H1 (cell line): ENCODE data around the gene HIPK2. TPM values are rescaled to one million over a fixed set of nuclear protein-coding genes. Genes with fewer than 3 reads are reported as not detected.

ENCODE experiments used
- CTCF ChIA-PET: fragments of 300-600 bp; sonication (Branson Sonifier 250); formaldehyde crosslinking; loops from one replicate; lab custom pipeline; 2021; ENCODE audit not compliant: partially characterized antibody; lab: Charles Lee
- POLR2A ChIA-PET: fragments of 300-600 bp; sonication (Branson Sonifier 250); formaldehyde crosslinking; loops from one replicate; lab custom pipeline; 2021; ENCODE audit warnings: inconsistent platforms; ENCODE audit not compliant: partially characterized antibody; lab: Charles Lee
- DNase-seq, 2 experiments: peaks; one replicate each; pipeline versions ENCODE4 v3.0.0 to v3.0.0-alpha.2; 2010 to 2022; ENCODE audit warnings: low spot score in 2 of 2, low read depth in 1 of 2, mixed read lengths in 1 of 2
- FAIRE-seq: peaks from 2 replicates; lab custom pipeline; 2011; peaks lifted over from hg19 to GRCh38; lab: Jason Lieb, UNC
- H2AFZ ChIP-seq: 2 replicates; pipeline ENCODE4 v1.8.1; 2012; ENCODE audit warnings: low read length, inconsistent platforms
- H2AK5ac ChIP-seq: 2 replicates; pipeline ENCODE4 v1.6.1; 2013; ENCODE audit warnings: low read depth, low read length
- H2BK120ac ChIP-seq: replicated peaks from 2 replicates; pipeline ENCODE3; 2013; ENCODE audit warnings: low read depth, low read length, inconsistent platforms
- H2BK12ac ChIP-seq: 2 replicates; pipeline ENCODE4 v1.6.1; 2013; ENCODE audit warnings: low read depth, low read length
- H2BK15ac ChIP-seq: 2 replicates; pipeline ENCODE4 v1.6.1; 2013; ENCODE audit warnings: low read length
- H2BK20ac ChIP-seq: 2 replicates; pipeline ENCODE4 v1.6.1; 2013; ENCODE audit warnings: low read length
- H2BK5ac ChIP-seq: 2 replicates; pipeline ENCODE4 v1.6.1; 2013; ENCODE audit warnings: low read depth, low read length
- H3K14ac ChIP-seq: 2 replicates; pipeline ENCODE4 v1.6.1; 2013; ENCODE audit warnings: inconsistent platforms; ENCODE audit not compliant: insufficient read length
- H3K18ac ChIP-seq: 2 replicates; pipeline ENCODE4 v1.6.1; 2013; ENCODE audit warnings: low read length; ENCODE audit errors: extremely low read depth
- H3K23ac ChIP-seq: 2 replicates; pipeline ENCODE4 v1.6.1; 2013; ENCODE audit warnings: inconsistent platforms; ENCODE audit not compliant: insufficient read length
- H3K23me2 ChIP-seq: 2 replicates; pipeline ENCODE4 v1.6.1; 2013; ENCODE audit warnings: low read depth, low read length
- H3K27ac ChIP-seq: 2 replicates; pipeline ENCODE4 v1.6.1; 2011; ENCODE audit warnings: low read depth, low read length, inconsistent platforms
- H3K27me3 ChIP-seq, 4 experiments: replicated peaks in 1 of 4; 1 replicate in 1 of 4; 2 replicates in 3 of 4; pipeline versions ENCODE4 v1.6.1 to v1.8.1; 2011 to 2013; ENCODE audit warnings: low read length in 3 of 4, mild to moderate bottlenecking in 3 of 4, inconsistent platforms in 2 of 4, mixed read lengths in 2 of 4, moderate library complexity in 1 of 4; ENCODE audit not compliant: control insufficient read depth in 3 of 4, insufficient read depth in 3 of 4; ENCODE audit errors: extremely low read depth in 1 of 4
- H3K36me3 ChIP-seq, 4 experiments: 2 replicates each; pipeline versions ENCODE4 v1.6.1 to v1.8.1; 2011 to 2013; ENCODE audit warnings: mild to moderate bottlenecking in 4 of 4, low read length in 3 of 4, moderate library complexity in 2 of 4, control low read depth in 1 of 4, inconsistent platforms in 1 of 4; ENCODE audit not compliant: insufficient read depth in 4 of 4, control insufficient read depth in 2 of 4
- H3K4ac ChIP-seq: replicated peaks from 2 replicates; pipeline ENCODE3; 2013; ENCODE audit warnings: low read length, low read depth, mixed read lengths, inconsistent platforms; ENCODE audit not compliant: insufficient read length
- H3K4me1 ChIP-seq, 4 experiments: replicated peaks in 1 of 4; 1 replicate in 1 of 4; 2 replicates in 3 of 4; pipeline versions ENCODE4 v1.6.1 to v1.8.1; 2011 to 2013; ENCODE audit warnings: low read length in 3 of 4, inconsistent platforms in 2 of 4, mixed read lengths in 1 of 4; ENCODE audit not compliant: insufficient read depth in 4 of 4, control insufficient read depth in 3 of 4
- H3K4me2 ChIP-seq, 2 experiments: 2 replicates each; pipeline versions ENCODE4 v1.6.1 to v1.8.1; 2011 to 2013; ENCODE audit warnings: low read depth in 2 of 2, low read length in 2 of 2, control low read depth in 1 of 2, inconsistent platforms in 1 of 2, mild to moderate bottlenecking in 1 of 2; ENCODE audit not compliant: insufficient read depth in 1 of 2
- H3K4me3 ChIP-seq, 4 experiments: fragments of 200-600, 300-600 bp in 1 of 4; sonication (generic), shearing (Covaris generic), sonication (Bioruptor Twin) in 1 of 4; 2 replicates each; pipeline versions ENCODE4 v1.5.1 to v1.8.1; 2011 to 2016; ENCODE audit warnings: low read length in 4 of 4, low read depth in 3 of 4, control low read depth in 2 of 4, inconsistent platforms in 2 of 4, mild to moderate bottlenecking in 2 of 4, mixed read lengths in 1 of 4, moderate library complexity in 1 of 4; ENCODE audit not compliant: insufficient read depth in 2 of 4; ENCODE audit errors: extremely low read depth in 1 of 4
- H3K56ac ChIP-seq: replicated peaks from 2 replicates; pipeline ENCODE3; 2013; ENCODE audit warnings: low read depth, mild to moderate bottlenecking, mixed read lengths, low read length, inconsistent platforms; ENCODE audit not compliant: insufficient read length
- H3K79me1 ChIP-seq: 2 replicates; pipeline ENCODE4 v1.6.1; 2013; ENCODE audit warnings: low read depth, low read length, control low read depth
- H3K79me2 ChIP-seq, 2 experiments: 2 replicates each; pipeline versions ENCODE4 v1.6.1 to v1.8.1; 2012 to 2013; ENCODE audit warnings: low read length in 2 of 2, mild to moderate bottlenecking in 2 of 2, inconsistent platforms in 1 of 2; ENCODE audit not compliant: insufficient read depth in 2 of 2, control insufficient read depth in 1 of 2
- H3K9ac ChIP-seq, 4 experiments: replicated peaks in 1 of 4; 1 replicate in 1 of 4; 2 replicates in 3 of 4; pipeline versions ENCODE4 v1.6.1 to v1.8.1; 2011 to 2013; ENCODE audit warnings: low read depth in 3 of 4, low read length in 3 of 4, control low read depth in 2 of 4, mild to moderate bottlenecking in 2 of 4, moderate library complexity in 2 of 4, inconsistent platforms in 1 of 4; ENCODE audit errors: extremely low read depth in 1 of 4
- H3K9me3 ChIP-seq, 2 experiments: 2 replicates each; pipeline versions ENCODE4 v1.6.1 to v1.8.1; 2012 to 2013; ENCODE audit warnings: mild to moderate bottlenecking in 2 of 2, moderate library complexity in 2 of 2, control low read depth in 1 of 2, inconsistent platforms in 1 of 2, low read depth in 1 of 2, low read length in 1 of 2, mixed read lengths in 1 of 2; ENCODE audit not compliant: insufficient read depth in 2 of 2
- H4K20me1 ChIP-seq, 2 experiments: replicated peaks in 1 of 2; 2 replicates each; pipeline versions ENCODE3 to v1.8.1; 2011 to 2013; ENCODE audit warnings: inconsistent platforms in 2 of 2, low read length in 2 of 2, mild to moderate bottlenecking in 1 of 2; ENCODE audit not compliant: insufficient read depth in 2 of 2, control insufficient read depth in 1 of 2
- H4K5ac ChIP-seq: 2 replicates; pipeline ENCODE4 v1.6.1; 2013; ENCODE audit warnings: low read length, low read depth, mixed read lengths, inconsistent platforms; ENCODE audit not compliant: insufficient read length
- H4K8ac ChIP-seq: 2 replicates; pipeline ENCODE4 v1.8.0; 2013; ENCODE audit warnings: mild to moderate bottlenecking, moderate library complexity, low read length, inconsistent platforms; ENCODE audit not compliant: insufficient read depth; ENCODE audit errors: extremely low read depth
- H4K91ac ChIP-seq: replicated peaks from 2 replicates; pipeline ENCODE3; 2013; ENCODE audit warnings: low read length, mixed read lengths, inconsistent platforms; ENCODE audit not compliant: insufficient read length
- BCL11A ChIP-seq, 2 experiments: IDR thresholded peaks; one replicate each; pipeline ENCODE4 v1.6.1; 2011; ENCODE audit warnings: low read depth in 2 of 2, low read length in 2 of 2, mild to moderate bottlenecking in 2 of 2
- WGBS, 2 experiments: shearing (Covaris generic) in 1 of 2; methylation state at CpG; one replicate each; pipeline versions ENCODE4 v1.1.6 to v1.1.7; 2013 to 2015; ENCODE audit warnings: low lambda C conversion rate in 2 of 2, mixed read lengths in 2 of 2, inconsistent platforms in 1 of 2, low coverage in 1 of 2, missing lambda C conversion rate in 1 of 2; ENCODE audit not compliant: insufficient replicate concordance in 2 of 2, insufficient coverage in 1 of 2, insufficient read length in 1 of 2; ENCODE audit errors: extremely low coverage in 1 of 2, missing lambda C conversion rate in 1 of 2; 5-methylcytosine and 5-hydroxymethylcytosine counted together
- polyA plus RNA-seq, 7 experiments: library from polyadenylated mRNA; depleted of rRNA in 3 of 7; stranded (reverse) in 5 of 7; unstranded in 2 of 7; fragments of >200 nt in 5 of 7; fragments of 200-250 nt in 2 of 7; gene quantifications; 1 replicate in 5 of 7; 2 replicates in 1 of 7; 4 replicates in 1 of 7; pipeline versions ENCODE4 v1.2.1 to v1.2.3, GENCODE V29; 2011 to 2013; ENCODE audit warnings: missing spikeins in 2 of 7, mixed read lengths in 2 of 7
- total RNA-seq: library from RNA; stranded (reverse); fragmentation: NEBNext Ultra II Directional; extraction: Animal tissue kit (Norgen Biotek cat#: 25700); gene quantifications from 2 replicates; pipeline ENCODE4 v1.2.1, GENCODE V29; 2021

Gene HIPK2
- total and polyA plus RNA-seq, 2 of the 8 experiments (the other 6 are each of a cell fraction or from before 2014, with no cell fraction given): 8.3 to 24.3 TPM

GRCh38 chr7:139704308-139704879 is 73.4 kb downstream of the HIPK2 start:
- H4K20me1 ChIP-seq: peaks cover 0 to 6% of the 10 kb centered on the region in 2 experiments
- H4K91ac ChIP-seq: no peak overlapping the region
- no peak overlapping the region for H3K23ac ChIP-seq
- no peak overlapping the region for H3K56ac ChIP-seq
- H2AFZ ChIP-seq: no peak overlapping the region
- H3K79me1 ChIP-seq: peaks cover 2% of the 10 kb centered on the region
- no peak overlapping the region for H2BK20ac ChIP-seq
- no peak overlapping the region for H2BK120ac ChIP-seq
- 95% methylated on average over 8 of the region's 8 CpGs; no CpG with 5 or more reads in 1 of the 2 experiments for WGBS, 2 experiments
- ChIA-PET POLR2A (no interaction called here), CTCF (interaction anchor here (1.2 to 2.6 kb wide), 3 partner anchors 38 to 299 kb away, joined by 3 to 8 read pairs (median 6); no protein-coding TSS in a partner anchor)
- no peak overlapping the region for H2BK12ac ChIP-seq
- no peak overlapping the region for H2AK5ac ChIP-seq
- H3K14ac ChIP-seq: no peak overlapping the region
- H3K4me2 ChIP-seq: no peak overlapping the region
- H3K18ac ChIP-seq: no peak overlapping the region
- TF ChIP-seq BCL11A (IDR thresholded peaks at IDR 0.05; ENCODE audit: low read depth in 2 of 2, low read length in 2 of 2): no peak
- H2BK15ac ChIP-seq: no peak overlapping the region
- no peak overlapping the region for H3K9ac ChIP-seq
- no peaks in the 10 kb centered on the region for H3K9me3 ChIP-seq
- DNase-seq: no peak
- H3K36me3 ChIP-seq: no peaks in the 10 kb centered on the region
- no peak overlapping the region; the same call in 1 of the 2 replicates for H4K8ac ChIP-seq
- no peaks in the 10 kb centered on the region for H3K27me3 ChIP-seq
- H3K79me2 ChIP-seq: no peaks in the 10 kb centered on the region
- H3K23me2 ChIP-seq: peaks cover 13% of the 10 kb centered on the region; the same call in 1 of the 2 replicates
- H2BK5ac ChIP-seq: no peak overlapping the region; the same call in 1 of the 2 replicates
- H3K27ac ChIP-seq: no peak overlapping the region
- H3K4me3 ChIP-seq: no peak overlapping the region
- no peak overlapping the region for H3K4ac ChIP-seq
- H3K4me1 ChIP-seq: peaks cover 4 to 14% (median 7%) of the 10 kb centered on the region in 4 experiments
- H4K5ac ChIP-seq: no peak overlapping the region
- FAIRE-seq: no peak
